ENCODE measurements around the gene PRRC2C.

Gene PRRC2C

GRCh38 chr1:171636141-171636540 is 150.8 kb downstream of the PRRC2C start:
- DNase-seq (ENCODE audit: low read depth in 2 of 2) = no peak

- no peak for DNase-seq (ENCODE audit: low read depth in 2 of 2)
Measured at GRCh38 chr1:171637928-171638576, 152.7 kb downstream of the PRRC2C start.

GRCh38 chr1:171640225-171640624 is 154.9 kb downstream of the PRRC2C start:
- DNase-seq (ENCODE audit: low read depth in 2 of 2) = no peak

- DNase-seq (ENCODE audit: low read depth in 2 of 2) = no peak
Measured at GRCh38 chr1:171641076-171641864, 155.9 kb downstream of the PRRC2C start.

- DNase-seq (ENCODE audit: low read depth in 2 of 2) = no peak
Measured at GRCh38 chr1:171642197-171642596, 156.9 kb downstream of the PRRC2C start.
